WERI-Rb-1 (cell line): Measurements from ENCODE around the gene CACNA2D4.
A peak's percentile ranks its signal among the peaks of the same experiment; 100 is the strongest.

Source experiments
- DNase-seq: peaks from one replicate; pipeline ENCODE4 v3.0.0-alpha.2; 2020
- H3K27ac ChIP-seq: fragments of 250-450 bp; sonication (Bioruptor Pico); 2 replicates; pipeline ENCODE4 v1.5.1; 2020; ENCODE audit warnings: mild to moderate bottlenecking, moderate library complexity
- H3K27me3 ChIP-seq: fragments of 250-450 bp; sonication (Bioruptor Pico); 2 replicates; pipeline ENCODE4 v1.5.1; 2021; ENCODE audit warnings: mild to moderate bottlenecking, low read depth, moderate library complexity; ENCODE audit not compliant: insufficient read depth, severe bottlenecking
- H3K36me3 ChIP-seq: fragments of 250-450 bp; sonication (Bioruptor Pico); 2 replicates; pipeline ENCODE4 v1.5.1; 2020; ENCODE audit warnings: mild to moderate bottlenecking, moderate library complexity
- H3K4me3 ChIP-seq: 2 replicates; pipeline ENCODE4 v1.5.1; 2011; ENCODE audit warnings: low read depth, mild to moderate bottlenecking, control low read depth, low read length
- H3K9me3 ChIP-seq: fragments of 250-450 bp; sonication (Bioruptor Pico); 2 replicates; pipeline ENCODE4 v1.5.1; 2021; ENCODE audit warnings: mild to moderate bottlenecking, moderate library complexity; ENCODE audit not compliant: severe bottlenecking
- TF ChIP-seq, protein P1 (sequence below): IDR thresholded peaks from 2 replicates; pipeline ENCODE4 v1.5.1; 2011; ENCODE audit warnings: low read depth, mild to moderate bottlenecking, control low read depth, inconsistent platforms, low read length

The CACNA2D4 gene

GRCh38 chr12:1842183-1842904, 76.1 kb downstream of the CACNA2D4 start:
- H3K9me3 ChIP-seq = no peaks in the 10 kb centered on the region
- TF ChIP-seq, protein P1, sequence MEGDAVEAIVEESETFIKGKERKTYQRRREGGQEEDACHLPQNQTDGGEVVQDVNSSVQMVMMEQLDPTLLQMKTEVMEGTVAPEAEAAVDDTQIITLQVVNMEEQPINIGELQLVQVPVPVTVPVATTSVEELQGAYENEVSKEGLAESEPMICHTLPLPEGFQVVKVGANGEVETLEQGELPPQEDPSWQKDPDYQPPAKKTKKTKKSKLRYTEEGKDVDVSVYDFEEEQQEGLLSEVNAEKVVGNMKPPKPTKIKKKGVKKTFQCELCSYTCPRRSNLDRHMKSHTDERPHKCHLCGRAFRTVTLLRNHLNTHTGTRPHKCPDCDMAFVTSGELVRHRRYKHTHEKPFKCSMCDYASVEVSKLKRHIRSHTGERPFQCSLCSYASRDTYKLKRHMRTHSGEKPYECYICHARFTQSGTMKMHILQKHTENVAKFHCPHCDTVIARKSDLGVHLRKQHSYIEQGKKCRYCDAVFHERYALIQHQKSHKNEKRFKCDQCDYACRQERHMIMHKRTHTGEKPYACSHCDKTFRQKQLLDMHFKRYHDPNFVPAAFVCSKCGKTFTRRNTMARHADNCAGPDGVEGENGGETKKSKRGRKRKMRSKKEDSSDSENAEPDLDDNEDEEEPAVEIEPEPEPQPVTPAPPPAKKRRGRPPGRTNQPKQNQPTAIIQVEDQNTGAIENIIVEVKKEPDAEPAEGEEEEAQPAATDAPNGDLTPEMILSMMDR = no peak
- peak; percentile 4 for DNase-seq
- no peaks in the 10 kb centered on the region for H3K36me3 ChIP-seq
- no peak overlapping the region for H3K4me3 ChIP-seq
- no peaks in the 10 kb centered on the region for H3K27me3 ChIP-seq
- no peak overlapping the region for H3K27ac ChIP-seq

DNA sequence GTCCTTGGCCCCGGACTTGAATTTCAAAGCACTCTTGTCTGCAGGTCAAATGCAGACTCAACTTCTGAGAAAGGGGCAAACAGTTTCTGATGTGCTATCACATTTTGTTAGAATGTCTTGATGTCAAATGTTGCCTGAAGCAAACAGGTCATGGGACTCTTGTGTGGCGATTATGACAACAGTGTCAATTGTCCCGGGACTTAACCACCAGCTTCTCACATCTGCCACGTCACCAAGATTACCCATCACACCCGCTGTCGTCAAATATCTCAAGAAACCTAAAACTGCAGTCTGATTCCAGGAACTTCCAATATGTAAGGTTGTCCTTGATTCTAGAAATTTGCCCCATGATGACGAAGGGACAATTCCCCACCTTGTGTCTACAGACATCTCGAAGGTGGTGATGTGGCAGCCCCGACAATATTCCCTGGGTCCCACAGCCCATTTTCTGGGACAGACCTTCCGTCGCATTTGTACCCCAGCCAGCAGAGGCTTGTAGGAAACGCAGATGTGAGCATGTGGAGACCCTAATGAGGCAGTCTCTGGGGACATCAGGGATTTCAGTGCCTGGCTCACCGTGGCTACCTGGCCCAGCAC, 76.8 kb downstream of the CACNA2D4 start:
- no peak overlapping the region for H3K27ac ChIP-seq

GRCh38 chr12:1840981-1841425, 77.4 kb downstream of the CACNA2D4 start:
- no peaks in the 10 kb centered on the region for H3K27me3 ChIP-seq
- H3K4me3 ChIP-seq = no peak overlapping the region
- H3K9me3 ChIP-seq = no peaks in the 10 kb centered on the region
- no peak for DNase-seq
- no peak overlapping the region for H3K27ac ChIP-seq
- TF ChIP-seq, protein P1 = no peak
- H3K36me3 ChIP-seq = no peaks in the 10 kb centered on the region

More for the DNA sequence above, 76.8 kb downstream of the CACNA2D4 start:
- TF ChIP-seq, protein P1 = no peak
- no peak overlapping the region for H3K4me3 ChIP-seq
- DNase-seq = no peak
- no peaks in the 10 kb centered on the region for H3K36me3 ChIP-seq
- no peaks in the 10 kb centered on the region for H3K9me3 ChIP-seq
- H3K27me3 ChIP-seq = no peaks in the 10 kb centered on the region

DNA sequence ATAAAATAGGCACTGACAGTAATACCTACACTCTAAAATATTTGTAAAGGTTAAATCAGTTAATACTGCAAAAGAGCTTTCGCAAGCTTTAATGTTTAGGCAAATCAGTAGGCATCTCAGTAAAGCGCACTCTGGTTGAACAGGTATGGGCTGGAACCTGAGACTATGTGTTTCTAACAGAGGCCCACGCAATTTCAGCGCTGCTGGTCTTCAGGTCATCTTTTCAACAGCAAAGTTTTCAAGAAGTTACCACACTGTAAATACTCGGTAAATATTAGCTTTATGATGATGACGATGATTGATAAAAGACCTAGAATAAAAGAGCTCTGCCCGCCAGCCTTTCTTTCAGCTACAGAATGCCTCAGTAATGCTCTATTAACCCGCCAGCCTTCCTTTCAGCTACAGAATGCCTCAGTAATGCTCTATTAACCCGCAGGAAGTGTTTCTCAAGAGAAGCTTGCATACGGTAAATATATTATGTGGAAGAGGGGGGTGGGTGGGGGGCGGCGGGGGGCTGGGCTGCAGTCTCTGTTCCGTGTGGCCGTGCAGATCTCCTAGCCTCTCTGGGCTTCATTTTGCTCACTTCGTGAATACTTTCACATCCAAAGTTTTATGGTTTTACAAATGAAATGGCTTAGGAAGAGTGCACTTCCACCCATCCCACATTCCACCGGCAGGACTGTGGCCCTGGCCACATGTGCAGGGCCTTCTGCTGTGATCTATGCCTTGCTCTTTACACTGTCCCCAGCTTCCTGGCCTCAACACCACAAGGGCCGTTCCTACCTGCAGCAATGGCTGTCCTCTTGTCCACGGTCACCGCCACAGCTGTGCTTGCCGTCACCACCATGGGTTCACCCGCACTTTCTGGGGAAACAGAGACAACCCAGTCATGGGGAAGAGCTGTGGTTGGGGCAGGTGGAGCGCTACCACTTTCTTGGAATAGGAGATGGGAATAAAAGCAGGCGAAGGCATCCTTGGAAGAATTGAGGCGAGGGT, 78.2 kb downstream of the CACNA2D4 start:
- TF ChIP-seq, protein P1 = no peak
- DNase-seq = no peak
- no peaks in the 10 kb centered on the region for H3K36me3 ChIP-seq
- H3K4me3 ChIP-seq = no peak overlapping the region
- H3K27me3 ChIP-seq = no peaks in the 10 kb centered on the region
- H3K27ac ChIP-seq = no peak overlapping the region
- no peaks in the 10 kb centered on the region for H3K9me3 ChIP-seq

DNA sequence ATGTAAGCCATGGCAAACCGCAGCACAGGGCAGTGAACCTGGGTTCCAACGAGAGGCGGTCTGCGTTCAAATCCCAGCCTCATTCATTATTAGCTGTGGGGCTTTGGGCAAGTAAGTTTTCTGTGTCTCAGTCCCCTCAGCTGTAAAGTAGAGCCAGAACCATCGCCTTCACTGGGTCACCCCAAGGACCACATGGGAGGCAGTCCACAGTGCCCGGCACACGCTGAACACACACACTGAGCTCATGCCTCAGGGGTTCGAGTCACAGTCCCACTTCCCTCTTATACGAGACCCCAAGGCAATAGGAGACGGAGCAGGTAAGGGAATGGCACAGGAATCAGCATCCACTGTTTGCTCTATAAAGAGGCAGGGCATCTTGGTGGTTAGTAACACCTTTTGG, 79.0 kb downstream of the CACNA2D4 start:
- H3K27ac ChIP-seq = no peak overlapping the region
- TF ChIP-seq, protein P1 = no peak
- no peaks in the 10 kb centered on the region for H3K27me3 ChIP-seq
- H3K4me3 ChIP-seq = no peak overlapping the region
- H3K9me3 ChIP-seq = no peaks in the 10 kb centered on the region
- no peaks in the 10 kb centered on the region for H3K36me3 ChIP-seq
- DNase-seq = no peak
